T1000 (cell line): ENCODE data around the gene CDV3.

Experiments
- DNase-seq: peaks from one replicate; lab custom pipeline; 2025; ENCODE audit warnings: mixed read lengths; lab: John Stamatoyannopoulos, UW

The CDV3 gene

DNA sequence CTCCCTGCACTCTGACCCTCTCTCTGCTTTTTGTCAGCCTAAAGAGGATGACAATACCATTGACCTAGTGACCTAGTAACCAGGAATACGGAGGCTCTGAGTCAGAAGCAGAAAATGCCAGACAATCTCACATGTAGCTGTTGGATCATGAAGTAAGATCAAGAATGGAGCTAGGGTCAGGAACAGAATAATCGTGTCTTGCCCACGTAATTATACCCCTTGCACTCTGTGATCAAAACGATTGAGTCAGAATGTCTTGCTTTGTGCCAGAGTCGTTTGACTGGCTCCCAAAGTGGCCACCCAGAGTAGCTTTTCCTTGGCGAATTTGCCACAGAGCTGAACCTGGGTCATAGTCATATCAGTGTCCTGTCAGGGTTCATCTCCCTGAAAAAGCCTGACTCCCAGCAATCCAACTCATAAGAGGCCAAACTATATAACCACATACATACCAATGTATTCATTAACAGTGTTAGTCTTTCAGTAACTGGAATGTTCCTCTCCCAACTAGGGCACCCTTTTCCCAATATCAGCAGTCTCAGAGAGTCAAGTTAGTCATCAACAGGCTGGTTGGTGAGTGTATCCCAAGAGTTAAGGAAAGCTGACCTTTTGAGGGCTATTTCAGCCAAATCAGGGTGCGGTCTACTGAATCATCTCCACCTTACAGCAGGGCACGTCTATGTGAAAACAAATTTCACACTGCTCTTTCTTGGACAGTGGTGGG lies 5.0 kb upstream of the CDV3 start:
- no peak for DNase-seq

- no peak for DNase-seq
These were observed 3.1 kb upstream of the CDV3 start for GRCh38 chr3:133570139-133570936.

GRCh38 chr3:133570937-133571320 lies 2.6 kb upstream of the CDV3 start:
- no peak for DNase-seq

- no peak for DNase-seq
These were observed 1.1 kb upstream of the CDV3 start for GRCh38 chr3:133572158-133573053.

GRCh38 chr3:133573054-133573628 lies 345 bp upstream of the CDV3 start:
- DNase-seq, result no peak

GRCh38 chr3:133574260-133574881 lies 885 bp downstream of the CDV3 start:
- DNase-seq, result no peak

- DNase-seq, result no peak
These were observed 1.6 kb downstream of the CDV3 start for GRCh38 chr3:133575086-133575485.

- DNase-seq, result no peak
These were observed 2.7 kb downstream of the CDV3 start for GRCh38 chr3:133576169-133576568.

- DNase-seq, result no peak
These were observed 5.2 kb downstream of the CDV3 start for GRCh38 chr3:133578548-133579191.

GRCh38 chr3:133583396-133583795 lies 9.9 kb downstream of the CDV3 start:
- DNase-seq, result no peak

- DNase-seq, result no peak
These were observed 14.5 kb downstream of the CDV3 start for GRCh38 chr3:133588035-133588434.

- no peak for DNase-seq
These were observed 15.4 kb downstream of the CDV3 start for GRCh38 chr3:133588784-133589465.

DNA sequence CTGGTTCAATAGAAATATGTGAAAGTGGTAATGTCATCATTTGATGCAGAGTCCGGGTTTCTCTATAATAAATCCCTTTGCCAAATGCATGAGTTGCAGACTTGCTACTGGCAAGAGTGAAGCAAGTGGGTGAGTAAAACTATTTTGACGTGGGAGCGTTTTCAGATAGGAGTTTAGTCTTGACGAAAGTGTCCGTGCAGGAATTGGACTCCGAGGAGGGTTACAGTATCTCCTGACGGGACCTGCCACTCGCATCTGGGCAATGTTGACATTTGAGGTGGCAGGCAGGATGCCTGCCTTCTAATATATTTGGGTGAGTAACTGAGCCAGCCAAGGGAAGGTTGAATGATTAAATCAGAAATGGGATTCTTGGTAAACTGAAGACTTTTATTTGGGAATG lies 16.0 kb downstream of the CDV3 start:
- DNase-seq, result no peak

DNA sequence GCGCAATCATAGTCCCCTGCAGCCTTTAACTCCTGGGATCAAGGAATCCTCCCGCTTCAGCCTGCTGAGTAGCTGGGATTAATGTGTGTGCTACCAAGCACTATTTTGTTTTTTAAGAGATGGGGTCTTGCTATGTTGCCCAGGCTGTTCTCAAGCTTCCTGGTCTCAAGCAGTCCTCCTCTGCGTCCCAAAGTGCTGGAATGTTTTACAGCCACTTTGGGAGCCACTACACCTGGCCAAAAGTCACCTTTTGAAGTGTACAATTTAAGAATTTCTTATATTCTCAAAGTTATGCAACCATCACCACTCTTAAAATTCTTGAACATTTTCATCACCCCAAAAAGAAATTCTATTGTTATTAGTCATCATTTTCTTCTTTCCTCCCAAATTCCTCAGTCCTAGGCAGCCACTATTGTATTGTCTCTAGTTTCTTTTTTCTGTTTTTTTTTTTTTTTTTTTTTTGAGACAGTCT lies 17.8 kb downstream of the CDV3 start:
- no peak for DNase-seq

DNA sequence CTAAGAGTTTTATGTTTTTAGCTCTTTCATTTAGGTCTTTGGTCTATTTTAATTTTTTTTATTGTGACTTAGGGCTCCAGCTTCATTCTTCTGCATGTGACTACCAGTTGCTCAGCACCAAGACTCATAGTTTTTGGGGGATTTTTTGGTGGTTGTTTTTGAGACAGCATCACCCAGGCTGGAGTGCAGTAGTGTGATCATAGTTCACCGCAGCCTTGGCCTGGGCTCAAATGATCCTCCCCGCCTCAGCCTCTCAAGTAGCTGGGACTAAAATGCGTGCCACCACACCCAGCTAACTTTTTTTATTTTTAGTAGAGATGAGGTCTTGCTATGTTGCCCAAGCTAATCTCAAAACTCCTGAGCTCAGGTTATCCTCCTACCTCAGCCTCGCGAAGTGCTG lies 19.4 kb downstream of the CDV3 start:
- no peak for DNase-seq

- no peak for DNase-seq
These were observed 19.8 kb downstream of the CDV3 start for GRCh38 chr3:133593243-133593642.

DNA sequence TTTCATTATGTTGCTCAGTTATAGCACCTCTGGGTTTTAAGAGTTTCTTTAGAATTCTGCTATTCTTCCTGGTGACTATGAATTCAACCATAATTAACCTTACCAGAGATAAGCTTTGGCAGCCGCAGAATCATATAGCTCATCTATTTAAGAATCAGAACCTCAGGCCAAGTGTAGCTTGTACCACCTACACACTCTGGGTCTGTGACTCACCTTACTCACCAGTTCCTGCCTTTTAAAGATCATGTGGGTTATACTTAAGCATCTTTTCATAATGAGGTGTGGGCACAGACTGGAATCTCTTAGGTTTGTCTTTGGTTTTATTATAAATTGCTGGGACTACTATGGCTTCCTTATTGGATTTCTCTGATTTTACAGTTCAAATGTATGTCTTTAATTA lies 21.9 kb downstream of the CDV3 start:
- DNase-seq, result no peak

GRCh38 chr3:133598405-133598804 lies 24.9 kb downstream of the CDV3 start:
- no peak for DNase-seq

DNA sequence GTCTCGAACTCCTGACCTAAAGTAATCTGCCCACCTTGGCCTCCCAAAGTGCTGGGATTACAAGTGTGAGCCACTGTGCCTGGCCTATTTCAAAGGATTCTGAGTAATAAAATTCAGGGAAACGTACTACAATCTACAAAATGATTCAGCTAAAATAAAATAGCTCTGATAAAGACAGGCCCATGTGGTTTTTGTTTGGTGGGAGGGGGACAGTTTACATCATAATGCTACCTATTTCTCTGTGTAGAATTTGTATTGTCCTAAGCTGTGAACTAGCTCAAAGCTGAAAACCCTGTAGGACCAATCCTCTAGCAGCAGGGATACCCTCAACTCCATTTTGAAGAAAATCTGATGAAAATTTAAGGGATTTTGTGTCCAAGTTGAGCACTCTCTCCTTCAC lies 25.8 kb downstream of the CDV3 start:
- no peak for DNase-seq

GRCh38 chr3:133600572-133601081 lies 27.1 kb downstream of the CDV3 start:
- no peak for DNase-seq
